Measurements from ENCODE around the gene TST. TPM values are rescaled to one million over a fixed set of nuclear protein-coding genes. Genes with fewer than 3 reads are reported as not detected.
A peak's percentile ranks its signal among the peaks of the same experiment; 100 is the strongest.

TST gene
- total and polyA plus RNA-seq, 9 of the 15 experiments (the other 6 are each of a cell fraction or from before 2014, with no cell fraction given), result 1.4 to 26.9 (median 12.4) TPM

DNA sequence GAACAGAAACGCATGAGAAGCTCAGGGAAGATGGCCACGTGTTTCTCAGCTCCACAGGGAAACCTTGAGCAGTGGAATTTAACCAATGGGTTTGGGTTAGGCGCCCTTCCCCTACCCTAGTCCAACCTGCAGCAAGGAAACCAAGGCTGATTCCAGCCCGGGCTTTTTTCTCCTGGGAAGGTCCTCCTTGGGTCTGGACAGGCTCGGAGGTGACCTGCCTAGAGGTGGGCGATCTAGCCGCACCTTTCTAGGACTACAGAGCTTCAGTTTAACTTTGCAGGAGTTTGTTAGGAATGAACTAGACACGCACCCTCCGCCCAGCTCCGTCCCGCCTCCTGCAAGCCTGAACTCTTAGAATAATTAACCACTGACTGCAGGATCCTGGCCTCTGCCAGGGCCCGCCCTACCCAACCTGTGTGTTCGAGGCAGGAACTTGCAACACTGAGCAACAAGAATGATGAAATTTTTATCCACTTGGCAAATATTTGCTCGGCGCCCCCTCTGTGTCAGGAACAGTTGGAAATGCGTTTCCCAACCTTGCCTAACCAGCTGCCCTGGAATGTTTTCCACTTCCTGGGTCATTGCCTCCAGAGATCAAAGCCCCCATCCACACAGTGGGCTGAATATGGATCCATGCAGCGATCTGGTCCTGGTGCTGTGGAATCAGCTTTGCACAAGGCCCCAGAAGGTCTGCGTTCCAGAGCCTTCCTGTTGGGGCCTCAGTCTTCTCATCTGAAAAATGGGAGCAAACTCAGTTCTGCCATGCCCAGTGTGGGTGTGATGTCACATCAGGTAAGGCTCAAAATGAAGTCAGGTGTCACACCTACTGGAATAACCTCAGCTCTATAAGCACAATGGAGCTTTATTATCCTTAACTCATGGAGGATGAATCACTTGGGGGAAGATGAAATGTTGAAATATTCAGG lies 13.6 kb upstream of the TST start (continued):
- TF ChIP-seq, protein P1, sequence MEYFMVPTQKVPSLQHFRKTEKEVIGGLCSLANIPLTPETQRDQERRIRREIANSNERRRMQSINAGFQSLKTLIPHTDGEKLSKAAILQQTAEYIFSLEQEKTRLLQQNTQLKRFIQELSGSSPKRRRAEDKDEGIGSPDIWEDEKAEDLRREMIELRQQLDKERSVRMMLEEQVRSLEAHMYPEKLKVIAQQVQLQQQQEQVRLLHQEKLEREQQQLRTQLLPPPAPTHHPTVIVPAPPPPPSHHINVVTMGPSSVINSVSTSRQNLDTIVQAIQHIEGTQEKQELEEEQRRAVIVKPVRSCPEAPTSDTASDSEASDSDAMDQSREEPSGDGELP (CRISPR knock-in tag; IDR thresholded peaks at IDR 0.05; ENCODE audit: borderline replicate concordance), result no peak
- no peak for TF ChIP-seq THRAP3 (IDR thresholded peaks at IDR 0.05; ENCODE audit: borderline replicate concordance)
- no peak for TF ChIP-seq TCFL5 (CRISPR knock-in tag; conservative IDR thresholded peaks at IDR 0.05)
- no peak for TF ChIP-seq JUND (IDR thresholded peaks at IDR 0.05; ENCODE audit: borderline replicate concordance, low read depth, low read length)
- TF ChIP-seq JUND (tag; IDR thresholded peaks at IDR 0.05; ENCODE audit: borderline replicate concordance, low read depth, low read length), result no peak
- TF ChIP-seq, protein P2, sequence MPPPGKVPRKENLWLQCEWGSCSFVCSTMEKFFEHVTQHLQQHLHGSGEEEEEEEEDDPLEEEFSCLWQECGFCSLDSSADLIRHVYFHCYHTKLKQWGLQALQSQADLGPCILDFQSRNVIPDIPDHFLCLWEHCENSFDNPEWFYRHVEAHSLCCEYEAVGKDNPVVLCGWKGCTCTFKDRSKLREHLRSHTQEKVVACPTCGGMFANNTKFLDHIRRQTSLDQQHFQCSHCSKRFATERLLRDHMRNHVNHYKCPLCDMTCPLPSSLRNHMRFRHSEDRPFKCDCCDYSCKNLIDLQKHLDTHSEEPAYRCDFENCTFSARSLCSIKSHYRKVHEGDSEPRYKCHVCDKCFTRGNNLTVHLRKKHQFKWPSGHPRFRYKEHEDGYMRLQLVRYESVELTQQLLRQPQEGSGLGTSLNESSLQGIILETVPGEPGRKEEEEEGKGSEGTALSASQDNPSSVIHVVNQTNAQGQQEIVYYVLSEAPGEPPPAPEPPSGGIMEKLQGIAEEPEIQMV (tag; conservative IDR thresholded peaks at IDR 0.05; ENCODE audit: low read depth), result no peak
- TF ChIP-seq CBX8 (IDR thresholded peaks at IDR 0.05; ENCODE audit: borderline replicate concordance, extremely low read depth, low read depth, low read length, poor library complexity, severe bottlenecking), result no peak
- no peak for TF ChIP-seq XRCC3 (IDR thresholded peaks at IDR 0.05)
- no peak for TF ChIP-seq BRCA1 (IDR thresholded peaks at IDR 0.05)
- TF ChIP-seq BRCA1 (CRISPR knock-in tag; IDR thresholded peaks at IDR 0.05), result no peak
- no peak for TF ChIP-seq SPI1 (IDR thresholded peaks at IDR 0.05; ENCODE audit: borderline replicate concordance, low read depth, low read length)
- peak; percentile 90 for TF ChIP-seq BCOR (IDR thresholded peaks at IDR 0.05)
- TF ChIP-seq PHF21A (IDR thresholded peaks at IDR 0.05; ENCODE audit: borderline replicate concordance, low read depth), result no peak
- peak; percentile 89 for TF ChIP-seq RBM25 (IDR thresholded peaks at IDR 0.05; ENCODE audit: low read depth, low read length, severe bottlenecking)
- TF ChIP-seq, protein P3, sequence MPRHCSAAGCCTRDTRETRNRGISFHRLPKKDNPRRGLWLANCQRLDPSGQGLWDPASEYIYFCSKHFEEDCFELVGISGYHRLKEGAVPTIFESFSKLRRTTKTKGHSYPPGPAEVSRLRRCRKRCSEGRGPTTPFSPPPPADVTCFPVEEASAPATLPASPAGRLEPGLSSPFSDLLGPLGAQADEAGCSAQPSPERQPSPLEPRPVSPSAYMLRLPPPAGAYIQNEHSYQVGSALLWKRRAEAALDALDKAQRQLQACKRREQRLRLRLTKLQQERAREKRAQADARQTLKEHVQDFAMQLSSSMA (CRISPR knock-in tag; IDR thresholded peaks at IDR 0.05), result no peak

All from K562 (cell line).